HG03520 (cell line): ENCODE results near the gene FGGY.
"Not testable (repeated sequence)": the region's sequence is repeated elsewhere in the genome, so short reads cannot be mapped to it uniquely, and the experiment has no call there.

Experiments
- ATAC-seq: cut with Tn5 transposase; IDR thresholded peaks from one replicate; pipeline ENCODE4 v1.9.1; 2021; ENCODE audit warnings: mild to moderate bottlenecking, moderate library complexity; ENCODE audit not compliant: unreplicated experiment

The FGGY gene

GRCh38 chr1:59530119-59530518 lies 233.2 kb downstream of the FGGY start:
- no peak for ATAC-seq

DNA sequence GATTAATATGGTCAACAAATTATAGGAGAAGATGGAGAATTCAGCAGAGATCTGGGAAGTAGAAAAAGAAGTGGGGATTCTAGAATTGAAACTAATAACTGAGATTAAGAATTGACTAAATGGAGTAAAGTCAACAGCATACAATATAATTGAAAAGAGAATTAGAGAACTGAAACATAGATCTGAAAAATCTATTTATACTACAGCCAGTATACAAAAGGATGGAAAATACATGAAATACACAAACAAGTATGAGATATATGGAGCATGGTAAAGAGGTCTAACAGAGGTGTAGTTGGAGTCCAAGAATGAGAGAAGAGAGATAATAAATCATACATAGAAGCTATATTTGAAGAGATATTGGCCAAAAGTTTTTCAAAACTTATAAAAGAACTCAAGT lies 235.2 kb downstream of the FGGY start:
- ATAC-seq = no peak

- ATAC-seq = not testable (repeated sequence)
These were observed 241.6 kb downstream of the FGGY start for GRCh38 chr1:59538476-59538875.

- ATAC-seq = no peak
These were observed 243.2 kb downstream of the FGGY start for GRCh38 chr1:59539961-59540681.

GRCh38 chr1:59541161-59541560 lies 244.3 kb downstream of the FGGY start:
- ATAC-seq = no peak

DNA sequence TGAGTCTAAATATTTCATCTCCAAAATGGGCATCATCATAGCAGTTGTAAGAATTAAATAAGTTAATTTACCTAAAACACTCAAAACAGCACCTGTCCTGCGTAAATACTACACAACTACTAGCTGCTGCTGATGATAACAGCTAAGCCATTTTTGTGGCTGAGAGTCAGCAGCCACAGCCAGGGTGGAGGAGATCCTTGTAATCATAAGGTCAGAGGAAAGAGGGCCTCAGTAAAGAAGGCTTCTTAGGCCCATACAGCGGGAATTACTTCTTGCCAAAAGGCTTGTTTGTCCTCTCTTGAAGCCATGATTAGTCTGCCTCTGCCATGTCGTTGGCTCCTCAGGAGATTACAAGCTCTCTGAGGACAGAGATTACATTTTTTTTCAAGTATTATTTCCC lies 245.0 kb downstream of the FGGY start:
- no peak for ATAC-seq

DNA sequence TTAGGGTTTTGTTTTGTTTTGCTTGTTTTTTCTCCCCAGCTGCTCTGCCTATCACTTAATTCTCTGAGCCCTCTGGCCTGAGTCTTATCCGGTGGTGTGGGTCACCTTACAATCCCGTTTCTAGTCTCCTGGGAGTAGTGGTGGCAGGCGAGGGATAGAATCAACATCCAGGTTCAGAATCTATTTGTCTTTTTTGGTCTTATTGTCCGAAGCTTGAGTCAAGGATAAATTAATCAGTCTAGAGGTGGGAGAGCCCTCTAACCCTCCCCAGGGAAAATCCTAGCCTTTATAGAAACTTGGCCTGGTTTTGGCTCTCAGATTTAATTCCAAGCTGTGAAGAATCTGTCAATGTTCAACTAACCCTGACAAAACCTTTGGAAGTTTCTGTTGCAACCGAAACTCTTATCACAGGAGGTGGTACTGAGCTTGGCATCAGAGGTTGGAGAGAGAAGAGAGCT lies 246.3 kb downstream of the FGGY start:
- no peak for ATAC-seq

- ATAC-seq = no peak
These were observed 247.9 kb downstream of the FGGY start for GRCh38 chr1:59544615-59545293.

DNA sequence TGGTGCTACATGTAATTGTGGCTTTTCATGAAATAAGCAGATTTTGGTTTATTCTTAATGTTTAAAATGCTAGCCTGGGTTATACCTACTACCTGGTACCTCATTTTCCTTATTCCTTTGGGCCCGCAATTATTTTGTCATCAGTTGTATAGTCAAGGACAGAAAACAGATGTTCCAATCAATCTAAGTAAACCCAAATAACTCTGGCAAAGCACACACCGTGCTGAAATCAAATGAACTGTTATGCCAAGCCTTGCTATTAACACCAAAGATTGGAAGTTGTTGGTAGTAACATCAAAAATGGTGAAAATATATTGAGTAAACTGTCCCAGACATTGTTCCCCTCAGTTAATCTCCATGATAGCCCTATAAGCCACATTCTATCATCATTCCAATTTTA lies 248.9 kb downstream of the FGGY start:
- ATAC-seq = no peak

DNA sequence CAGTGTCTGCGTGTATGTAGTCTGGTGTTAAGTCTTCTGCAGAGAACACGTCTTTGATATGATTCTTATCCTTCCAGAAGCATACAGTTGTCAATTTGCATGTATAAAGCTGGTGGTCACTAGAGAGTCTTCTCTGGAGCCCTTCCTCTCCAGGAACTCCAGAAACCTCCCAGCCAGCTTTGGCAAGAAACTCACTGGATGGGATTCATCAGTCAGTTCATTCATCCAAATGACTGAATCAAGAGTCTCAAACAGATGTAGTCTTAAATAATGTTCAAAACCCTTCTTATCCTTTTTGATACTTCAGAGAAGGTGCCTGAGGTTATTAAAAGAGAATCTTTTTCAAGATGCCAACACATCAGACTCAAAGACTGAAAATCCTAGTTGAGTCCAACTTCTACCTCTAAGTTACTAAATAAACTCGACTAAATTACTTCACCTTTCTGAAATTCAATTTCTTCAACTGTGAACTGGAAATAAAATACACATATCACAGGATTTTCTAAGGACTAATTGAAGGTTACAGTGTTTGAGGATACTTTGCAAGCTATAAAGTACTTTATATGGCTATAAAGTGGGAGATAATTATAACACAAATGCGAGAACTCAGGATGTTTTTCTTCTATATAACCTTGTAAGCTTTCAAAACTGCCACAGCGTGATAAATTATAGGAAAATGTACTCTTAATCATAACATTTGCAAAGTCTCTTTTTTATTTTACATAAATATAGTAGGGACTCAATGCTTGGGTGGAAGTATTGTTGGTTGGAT lies 252.4 kb downstream of the FGGY start:
- no peak for ATAC-seq

DNA sequence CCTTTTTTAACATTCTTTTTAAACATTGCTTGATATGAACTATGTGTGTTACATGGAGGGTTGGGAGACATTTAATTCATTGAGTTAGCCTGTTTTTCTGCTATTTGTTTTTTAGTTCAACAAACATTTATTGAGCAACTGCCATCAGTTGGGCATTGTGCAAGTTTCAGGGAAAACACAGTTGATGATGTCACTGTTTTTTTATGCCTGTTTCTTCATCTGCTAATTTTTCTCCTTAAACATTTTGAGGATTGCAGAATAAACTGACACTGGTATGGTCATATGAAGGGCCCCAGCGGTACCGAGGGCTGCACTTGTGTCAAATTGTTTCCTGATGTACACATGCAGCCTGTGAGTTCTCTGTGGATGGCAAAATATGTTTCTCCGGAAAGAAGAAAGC lies 253.0 kb downstream of the FGGY start:
- ATAC-seq = no peak

DNA sequence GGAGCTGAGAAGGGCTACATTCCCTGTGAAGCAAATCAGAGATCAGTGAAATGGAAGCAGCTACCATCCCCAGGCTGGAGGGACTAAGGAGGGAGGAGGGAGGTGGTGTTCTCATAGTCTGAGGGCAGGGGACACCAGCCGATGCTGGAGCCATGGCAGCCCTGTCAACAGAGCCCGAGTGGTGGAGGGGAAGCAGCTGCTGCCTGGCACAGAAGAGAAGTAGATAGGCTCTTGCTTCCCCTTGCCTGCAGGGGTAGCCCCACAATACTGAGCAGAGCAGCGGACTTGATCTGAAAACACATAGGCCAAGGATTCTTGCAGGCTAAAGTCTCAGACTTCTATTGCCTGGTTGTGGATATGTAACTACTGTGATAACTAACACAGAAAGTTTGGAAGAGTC lies 255.1 kb downstream of the FGGY start:
- no peak for ATAC-seq

DNA sequence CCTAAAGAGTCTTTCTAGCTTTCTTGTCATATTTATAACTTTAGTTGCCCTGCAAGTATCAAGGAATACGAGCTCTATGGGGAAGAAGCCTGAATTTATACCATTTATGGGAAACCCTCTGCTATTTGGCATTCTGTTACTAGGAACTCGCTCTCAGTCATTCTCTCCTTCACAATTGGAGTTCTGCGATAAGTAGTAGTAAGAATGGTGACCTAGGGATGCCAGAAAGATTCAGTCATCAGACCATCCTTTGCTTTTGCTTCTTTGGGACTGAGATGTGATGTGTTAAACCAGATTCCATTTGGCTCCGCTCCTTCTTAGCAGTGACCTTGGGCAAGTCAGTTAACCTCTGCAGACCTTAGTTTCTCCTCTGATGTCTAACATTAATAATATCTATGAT lies 256.5 kb downstream of the FGGY start:
- ATAC-seq = no peak

DNA sequence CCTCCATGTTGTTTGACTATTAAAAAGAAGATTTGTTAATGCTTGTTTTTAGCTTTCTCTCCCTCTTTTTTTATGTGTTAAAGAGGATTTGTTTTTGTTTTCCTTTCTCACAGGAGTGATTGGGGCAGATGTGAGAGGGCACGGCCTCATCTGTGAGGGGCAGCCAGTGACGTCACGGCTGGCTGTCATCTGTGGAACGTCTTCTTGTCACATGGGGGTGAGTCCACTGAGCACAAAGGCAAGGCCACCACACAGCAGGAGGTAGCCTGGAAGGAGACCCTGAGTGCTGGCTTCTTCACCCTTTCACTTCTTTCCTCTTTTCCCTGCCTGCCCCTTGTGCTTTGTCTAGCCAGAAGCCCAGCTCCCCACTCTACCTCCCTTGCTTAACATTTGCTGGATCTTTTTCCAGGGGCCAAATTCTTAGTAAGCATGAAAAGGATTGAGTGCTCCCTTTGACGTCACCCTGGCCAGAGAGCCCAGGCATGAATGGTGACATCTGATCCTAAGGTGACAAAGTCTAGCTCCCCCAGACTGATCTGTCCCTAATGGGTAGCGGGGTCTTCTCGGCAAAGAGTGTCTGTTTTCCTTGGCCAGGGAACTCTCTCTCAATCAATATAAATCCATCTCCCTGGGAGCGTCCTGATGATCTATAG lies 257.2 kb downstream of the FGGY start:
- ATAC-seq = no peak

DNA sequence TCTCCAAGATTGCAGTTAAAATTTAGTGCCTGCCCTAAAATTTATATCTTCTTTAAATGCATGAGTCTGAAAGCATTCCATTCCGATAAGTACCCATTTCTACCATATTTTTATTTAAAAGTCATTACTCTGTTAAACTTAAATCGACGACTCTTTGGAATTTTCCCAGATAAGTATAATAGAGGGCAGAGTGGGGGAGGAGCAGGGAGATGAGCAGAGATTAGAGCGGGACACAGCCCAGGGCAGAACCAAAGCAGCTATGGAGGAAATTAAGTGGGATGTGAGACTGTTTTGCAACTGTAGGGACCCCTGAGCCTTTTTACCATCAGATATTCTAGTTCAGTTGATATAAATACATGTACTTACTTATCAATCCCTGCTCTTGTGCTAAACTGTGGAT lies 257.9 kb downstream of the FGGY start:
- ATAC-seq = no peak

DNA sequence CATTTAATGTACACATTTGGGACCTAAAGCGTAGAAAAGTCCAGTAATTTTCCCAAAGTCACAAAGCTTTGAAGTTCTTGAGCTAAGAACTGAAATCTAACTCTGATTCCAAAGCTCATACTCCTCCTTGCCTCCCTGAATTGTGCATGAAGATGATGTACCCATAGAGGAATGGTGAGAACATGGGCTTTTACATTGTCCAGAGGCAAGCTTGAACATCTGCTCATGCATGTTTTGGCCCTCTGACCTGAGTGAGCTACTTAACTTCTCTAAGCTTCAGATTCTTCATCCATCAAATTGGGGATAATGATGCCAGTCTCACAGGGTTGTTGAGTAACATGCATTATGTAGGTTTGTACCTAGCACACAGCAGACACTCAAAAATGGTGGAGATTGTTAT lies 259.5 kb downstream of the FGGY start:
- ATAC-seq = no peak

GRCh38 chr1:59556802-59557548 lies 260.1 kb downstream of the FGGY start:
- no peak for ATAC-seq

GRCh38 chr1:59557549-59557885 lies 260.6 kb downstream of the FGGY start:
- no peak for ATAC-seq

GRCh38 chr1:59558580-59558979 lies 261.7 kb downstream of the FGGY start:
- ATAC-seq = not testable (repeated sequence)

GRCh38 chr1:59560807-59561450 lies 264.0 kb downstream of the FGGY start:
- no peak for ATAC-seq
